Activated CD4-positive, alpha-beta T cell treated with anti-CD3 and anti-CD28 coated beads, Interleukin-2, Interleukin-4, amounts not matched to agents 100 ng/mL and 50 ng/mL, durations not matched to agents 16 hours and 8 hours (primary cell): ENCODE results near the gene PCDHGA7.
"Not testable (repeated sequence)": the region's sequence is repeated elsewhere in the genome, so short reads cannot be mapped to it uniquely, and the experiment has no call there.

ENCODE experiments used
- DNase-seq: peaks from one replicate; pipeline ENCODE4 v3.0.0-alpha.2; 2020; ENCODE audit warnings: low spot score

The PCDHGA7 gene

GRCh38 chr5:141398608-141399007, 16.1 kb downstream of the PCDHGA7 start:
- DNase-seq: no peak

GRCh38 chr5:141399555-141400258, 17.2 kb downstream of the PCDHGA7 start:
- no peak for DNase-seq

- no peak for DNase-seq
Measured at GRCh38 chr5:141402553-141403243, 20.2 kb downstream of the PCDHGA7 start, which contains the start of gene PCDHGA9. PCDHGA9 (plus strand) TSS chr5:141402778; CDS start chr5:141402953, 175 bp downstream.

GRCh38 chr5:141403387-141403786, 20.8 kb downstream of the PCDHGA7 start:
- no peak for DNase-seq

GRCh38 chr5:141407790-141408505, 25.4 kb downstream of the PCDHGA7 start, which contains the start of gene PCDHGB6:
PCDHGB6 (plus strand) TSS chr5:141408021; CDS start chr5:141408203, 182 bp downstream.
- DNase-seq: peak; percentile 42

- DNase-seq: no peak
Measured at GRCh38 chr5:141409598-141410306, 27.2 kb downstream of the PCDHGA7 start.

GRCh38 chr5:141411575-141411974, 29.0 kb downstream of the PCDHGA7 start:
- no peak for DNase-seq

GRCh38 chr5:141412854-141413539, 30.5 kb downstream of the PCDHGA7 start, which contains the start of gene PCDHGA10:
PCDHGA10 (plus strand) TSS chr5:141412987; CDS start chr5:141413176, 189 bp downstream.
- DNase-seq: peak; percentile 57

- DNase-seq: no peak
Measured at GRCh38 chr5:141413540-141414069, 31.1 kb downstream of the PCDHGA7 start.

- not testable (repeated sequence) for DNase-seq
Measured at GRCh38 chr5:141414548-141415274, 32.2 kb downstream of the PCDHGA7 start.

GRCh38 chr5:141415275-141415618, 32.7 kb downstream of the PCDHGA7 start:
- DNase-seq: not testable (repeated sequence)

GRCh38 chr5:141417494-141418172, 35.1 kb downstream of the PCDHGA7 start, which contains the start of gene PCDHGB7:
PCDHGB7 (plus strand) TSS chr5:141417677; CDS start chr5:141417860, 183 bp downstream.
- DNase-seq: peak; percentile 53

GRCh38 chr5:141419074-141419880, 36.7 kb downstream of the PCDHGA7 start:
- DNase-seq: no peak

- peak; percentile 51 for DNase-seq
Measured at GRCh38 chr5:141420855-141421488, 38.4 kb downstream of the PCDHGA7 start, which contains the start of gene PCDHGA11. PCDHGA11 (plus strand) TSS chr5:141421051; CDS start chr5:141421228, 177 bp downstream.

GRCh38 chr5:141421489-141421855, 38.9 kb downstream of the PCDHGA7 start:
- no peak for DNase-seq

- no peak for DNase-seq
Measured at GRCh38 chr5:141422742-141423291, 40.3 kb downstream of the PCDHGA7 start.

GRCh38 chr5:141427783-141428426, 45.4 kb downstream of the PCDHGA7 start:
- DNase-seq: no peak
